SHP77 (cell line): Measurements from ENCODE around the gene NBAS.

Experiments used
- DNase-seq, 2 experiments: peaks; one replicate each; lab custom pipeline; 2025; lab: John Stamatoyannopoulos, UW

Gene NBAS

GRCh38 chr2:15591373-15591691, 30.2 kb upstream of the NBAS start:
- no peak for DNase-seq

GRCh38 chr2:15588329-15588919, 27.3 kb upstream of the NBAS start:
- DNase-seq, result peak; percentile 74 to 86

- DNase-seq, result no peak
These were observed 23.8 kb upstream of the NBAS start for GRCh38 chr2:15584767-15585469.

- no peak for DNase-seq
These were observed 23.2 kb upstream of the NBAS start for GRCh38 chr2:15584316-15584715.

DNA sequence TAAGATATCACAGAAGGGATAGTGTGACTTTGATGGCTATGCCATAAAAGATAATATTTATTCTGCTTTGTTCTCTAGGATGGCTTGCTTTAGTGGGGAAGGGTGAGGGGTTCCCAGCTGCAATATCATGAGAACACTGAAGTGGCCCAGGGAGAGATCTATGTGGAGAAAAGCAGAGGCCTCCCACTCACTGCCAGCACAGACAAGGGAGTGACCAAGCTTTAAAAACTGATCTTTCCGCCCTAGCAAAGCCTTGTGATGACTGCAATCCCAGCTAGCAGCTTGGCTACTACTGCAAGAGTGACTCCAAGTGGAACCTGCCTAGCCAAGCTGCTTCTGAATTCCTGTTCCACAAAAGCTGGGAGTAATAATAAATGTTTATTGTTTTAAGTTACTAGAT, 22.7 kb upstream of the NBAS start:
- DNase-seq, result no peak

DNA sequence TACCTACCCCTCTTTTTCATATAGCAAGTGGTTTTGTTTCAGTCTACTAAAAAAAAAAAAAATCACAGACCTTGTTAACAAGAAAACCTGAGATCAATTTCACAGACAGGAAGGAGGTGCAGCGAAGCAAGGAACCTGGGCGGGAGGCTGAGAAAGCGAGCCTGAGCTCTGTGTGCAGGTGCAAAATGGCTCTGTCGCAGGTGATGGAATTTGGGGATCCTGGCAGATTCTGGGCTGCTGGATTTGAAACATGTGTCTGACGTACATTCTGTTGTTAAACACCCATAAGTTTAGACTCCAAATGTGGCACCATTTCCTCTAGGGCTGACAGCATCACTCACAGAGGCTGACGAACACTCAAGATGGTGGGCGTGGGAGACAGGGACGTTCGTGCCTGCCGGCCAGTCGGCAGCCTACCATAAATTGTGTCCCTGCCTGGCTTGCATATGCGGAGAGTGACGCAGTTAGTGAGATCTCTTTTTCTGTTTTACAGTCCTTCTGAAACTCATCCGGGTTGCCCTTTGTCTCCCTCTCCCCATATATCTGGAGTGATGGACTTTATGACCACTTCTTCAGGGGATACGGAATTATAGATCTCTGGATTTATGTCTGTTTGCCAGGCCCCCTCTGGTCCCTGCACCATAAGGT, 21.7 kb upstream of the NBAS start:
- no peak for DNase-seq

DNA sequence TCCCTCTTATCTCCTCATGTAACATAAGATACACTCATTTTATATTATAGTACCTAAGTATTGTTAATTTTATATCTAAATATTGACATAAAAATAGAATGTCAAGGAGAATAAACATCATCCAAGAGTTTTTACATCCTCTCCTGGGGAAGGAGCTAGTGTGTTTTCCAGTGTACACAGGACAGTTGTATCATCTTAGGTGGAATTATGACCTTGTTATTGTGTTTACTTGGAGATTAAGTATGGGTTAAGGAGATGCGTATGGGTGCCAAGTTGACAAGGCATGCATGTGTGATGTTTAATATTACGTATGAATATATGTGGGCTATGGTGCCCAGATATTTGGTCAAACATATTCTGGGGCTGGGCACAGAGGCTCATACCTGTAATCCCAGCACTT, 19.3 kb upstream of the NBAS start:
- no peak for DNase-seq

GRCh38 chr2:15579641-15580040, 18.5 kb upstream of the NBAS start:
- no peak for DNase-seq

DNA sequence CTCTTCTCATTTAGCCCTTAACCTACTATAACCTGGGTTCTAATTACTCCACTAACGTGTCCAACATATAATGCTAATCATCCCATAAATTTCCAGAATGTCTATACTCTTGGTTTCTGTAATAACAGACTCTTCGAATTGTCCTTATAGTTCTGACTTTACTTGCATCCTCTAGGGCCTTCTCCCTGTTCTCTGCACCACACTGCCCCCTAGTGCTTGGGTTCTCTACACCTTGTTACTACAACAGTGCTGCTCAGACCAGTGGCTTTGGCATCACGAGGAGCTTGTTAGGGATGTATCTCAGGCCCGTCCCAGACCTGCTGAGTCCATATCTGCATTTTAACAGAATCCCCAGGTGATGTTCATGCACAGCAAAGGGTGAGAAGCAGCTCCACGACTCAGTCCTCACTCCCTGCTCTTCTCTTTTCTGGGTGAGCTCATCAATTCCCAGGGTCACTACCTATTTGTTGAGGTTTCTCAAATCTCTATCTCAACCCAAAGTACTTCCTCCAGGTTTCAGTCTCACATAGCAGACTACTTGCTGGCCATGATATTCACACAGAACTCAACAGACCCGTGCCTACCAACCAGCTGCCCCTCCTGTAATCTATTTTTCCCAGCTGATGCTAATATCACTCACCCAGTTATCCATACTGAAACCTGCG, 16.1 kb upstream of the NBAS start:
- peak; percentile 88 to 91 for DNase-seq

GRCh38 chr2:15571729-15572128, 10.6 kb upstream of the NBAS start:
- no peak for DNase-seq

GRCh38 chr2:15570104-15570503, 9.0 kb upstream of the NBAS start:
- no peak for DNase-seq

GRCh38 chr2:15568874-15569273, 7.7 kb upstream of the NBAS start:
- no peak for DNase-seq

GRCh38 chr2:15566912-15567311, 5.8 kb upstream of the NBAS start:
- DNase-seq, result no peak

DNA sequence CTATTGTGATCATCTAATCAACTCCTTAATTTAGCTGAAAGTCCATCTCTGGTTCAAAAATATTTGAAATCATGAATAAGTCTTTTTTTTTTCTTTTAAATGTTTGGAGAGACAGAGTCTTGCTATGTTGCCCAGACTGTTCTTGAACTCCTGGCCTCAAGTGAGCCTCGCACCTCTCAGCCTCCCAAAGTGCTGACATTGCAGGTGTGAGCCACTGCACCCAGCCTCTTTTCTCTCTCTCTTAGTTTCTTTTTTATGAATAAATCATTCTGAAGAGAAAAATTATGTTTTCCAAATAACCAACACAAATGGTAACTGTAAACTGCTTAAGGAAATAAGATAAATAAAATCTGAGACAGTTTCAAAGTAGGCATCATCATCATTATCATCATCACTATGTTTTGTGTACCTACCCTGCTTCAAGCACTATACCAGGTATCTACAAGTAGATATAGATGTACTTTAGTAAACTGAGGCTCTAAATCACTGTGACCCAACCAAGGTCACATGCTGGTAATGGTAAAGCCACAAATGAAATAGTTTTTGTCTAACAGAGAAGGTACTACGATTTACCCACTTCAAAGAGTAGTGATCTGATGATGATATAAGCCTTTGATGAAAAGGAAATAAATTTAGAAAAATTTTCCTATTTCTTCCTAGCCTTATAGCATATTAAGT, 5.0 kb upstream of the NBAS start:
- DNase-seq, result no peak

- no peak for DNase-seq
These were observed 4.3 kb upstream of the NBAS start for GRCh38 chr2:15565392-15565791.

GRCh38 chr2:15563227-15564100, 2.3 kb upstream of the NBAS start:
- DNase-seq, result no peak

DNA sequence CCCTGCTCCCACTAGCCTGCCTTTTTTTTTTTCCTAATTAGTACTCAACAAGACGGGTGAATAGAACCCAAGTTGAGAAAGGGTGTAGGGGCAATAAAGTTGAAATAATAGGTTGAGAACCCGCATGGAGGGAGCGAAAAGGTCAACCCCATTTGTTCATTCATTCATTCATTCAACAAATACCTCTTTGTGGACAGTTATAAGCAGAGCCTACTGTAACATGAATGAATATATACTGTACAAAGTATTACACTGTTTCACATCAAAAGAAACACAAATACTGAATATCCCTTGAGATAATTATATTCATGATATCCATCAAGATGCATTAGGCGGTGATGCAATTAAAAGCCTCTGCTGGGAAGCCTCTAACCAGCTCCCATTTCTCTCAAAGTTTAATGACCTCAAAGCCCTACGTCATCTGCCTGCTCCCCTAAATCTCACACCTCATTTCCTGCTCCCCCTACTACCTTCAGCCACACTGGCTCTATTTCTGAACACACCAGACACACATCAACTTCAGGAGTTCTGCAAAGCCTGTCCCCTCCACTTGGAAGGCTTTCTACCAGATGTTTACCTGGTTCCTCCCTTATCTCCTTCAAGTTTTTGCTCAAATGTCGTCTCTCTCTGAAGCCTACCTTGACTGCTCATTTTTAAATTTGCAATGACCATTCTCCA, 1.4 kb upstream of the NBAS start:
- no peak for DNase-seq

DNA sequence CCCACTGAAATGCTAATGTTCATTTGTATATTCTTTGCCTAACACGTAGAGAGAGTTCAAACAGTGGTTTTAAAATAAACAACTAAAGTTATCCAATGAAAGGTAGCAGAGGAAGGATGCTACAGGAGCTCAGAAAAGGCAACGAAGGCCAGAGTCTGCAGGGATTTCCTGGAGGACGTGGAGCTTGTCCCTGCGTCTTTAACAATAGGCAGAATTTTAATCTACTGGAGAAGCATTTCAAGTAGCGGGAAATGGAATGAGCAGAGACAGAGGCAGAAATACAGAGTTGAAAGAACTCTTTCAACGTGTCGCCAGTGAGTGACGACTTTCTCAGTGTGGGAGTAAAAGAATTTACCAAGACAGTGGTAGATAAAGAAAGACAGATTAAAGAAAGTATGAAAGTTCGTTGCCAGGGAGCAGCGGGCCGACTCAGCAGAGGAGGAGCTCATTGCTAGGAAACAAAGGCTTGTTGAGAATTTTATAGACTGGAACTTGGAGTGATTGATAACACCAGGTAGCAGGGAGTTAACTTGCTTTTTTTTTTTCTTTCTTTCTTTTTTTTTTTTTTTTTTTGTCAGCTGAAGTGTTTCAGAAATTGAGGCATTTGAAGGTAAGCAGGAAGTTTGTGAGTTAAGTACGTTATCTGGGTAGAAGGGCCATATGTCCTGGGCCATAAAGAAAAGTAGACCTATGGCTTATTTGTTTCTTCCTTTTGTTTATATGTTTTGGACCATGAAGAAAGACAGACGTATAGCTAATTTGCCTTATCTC, 625 bp upstream of the NBAS start:
- peak; percentile 45 to 63 for DNase-seq

DNA sequence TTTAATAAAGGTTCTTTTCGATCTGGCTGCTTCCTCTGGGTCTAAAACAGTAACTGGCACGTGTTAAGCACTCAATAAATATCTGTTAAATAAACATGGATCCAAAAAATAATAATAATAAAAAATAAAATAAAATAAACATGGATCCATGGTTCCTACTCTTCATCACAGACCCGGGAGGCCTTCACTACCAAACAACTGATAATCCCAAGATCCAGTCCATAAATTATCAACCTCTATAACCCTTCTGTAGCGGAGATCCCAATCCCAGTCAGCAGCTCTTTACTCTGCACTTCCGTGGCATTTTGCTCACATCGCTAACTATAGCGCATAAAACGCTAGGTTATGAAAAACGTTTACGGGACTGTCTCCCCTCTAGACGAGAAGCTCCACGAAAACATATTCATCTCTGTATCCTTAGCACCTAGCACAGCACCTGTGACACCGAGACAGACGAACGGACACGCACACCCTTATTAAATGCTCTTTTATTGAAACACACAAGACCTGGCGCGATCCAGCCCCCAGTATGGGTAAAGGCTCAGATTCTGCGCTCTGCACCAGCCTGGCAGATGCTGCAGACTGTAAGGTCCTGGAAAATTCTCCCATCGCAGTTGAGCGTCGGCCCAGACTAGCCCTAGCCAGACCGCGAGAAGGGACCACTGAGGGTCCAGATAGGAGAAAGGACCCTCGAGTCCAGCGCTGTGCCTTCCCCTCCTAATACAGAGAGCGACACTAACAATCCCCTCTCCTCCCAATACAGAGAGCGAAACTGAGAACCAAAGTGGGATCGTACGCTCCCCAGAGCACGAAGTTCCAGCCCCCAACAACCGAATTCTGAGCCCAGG, 770 bp downstream of the NBAS start:
- peak; percentile 32 to 48 for DNase-seq
